GM19324 (cell line): Measurements from ENCODE around the gene ABCC11.

Experiments used
- ATAC-seq: cut with Tn5 transposase; IDR thresholded peaks from one replicate; pipeline ENCODE4 v1.9.1; 2021; ENCODE audit warnings: mild to moderate bottlenecking, moderate library complexity; ENCODE audit not compliant: unreplicated experiment, low FRiP score

The ABCC11 gene

GRCh38 chr16:48136547-48137360 lies 110.6 kb downstream of the ABCC11 start:
- ATAC-seq = no peak

GRCh38 chr16:48133455-48134211 lies 113.7 kb downstream of the ABCC11 start:
- ATAC-seq = no peak

GRCh38 chr16:48132696-48133095 lies 114.6 kb downstream of the ABCC11 start:
- ATAC-seq = no peak

- no peak for ATAC-seq
Measured at GRCh38 chr16:48131201-48131935, 116.0 kb downstream of the ABCC11 start.

GRCh38 chr16:48129926-48130325 lies 117.4 kb downstream of the ABCC11 start:
- no peak for ATAC-seq

GRCh38 chr16:48128769-48129168 lies 118.6 kb downstream of the ABCC11 start:
- no peak for ATAC-seq

- ATAC-seq = no peak
Measured at GRCh38 chr16:48126801-48127644, 120.3 kb downstream of the ABCC11 start.

- ATAC-seq = no peak
Measured at GRCh38 chr16:48125888-48126287, 121.5 kb downstream of the ABCC11 start.

- ATAC-seq = no peak
Measured at GRCh38 chr16:48124266-48124665, 123.1 kb downstream of the ABCC11 start.

- no peak for ATAC-seq
Measured at GRCh38 chr16:48123104-48123788, 124.1 kb downstream of the ABCC11 start.

- no peak for ATAC-seq
Measured at GRCh38 chr16:48121276-48121675, 126.1 kb downstream of the ABCC11 start.

- ATAC-seq = no peak
Measured at GRCh38 chr16:48118841-48119240, 128.5 kb downstream of the ABCC11 start.

- ATAC-seq = peak; percentile 52
Measured at GRCh38 chr16:48117217-48118105, 129.9 kb downstream of the ABCC11 start.
